Peyer's patch (tissue), 4 donors: ENCODE measurements around the gene HCAR3.

ENCODE experiments used
- POLR2A ChIP-seq, 2 donors: fragments of 450-650 bp; IDR thresholded peaks; one replicate each; pipeline ENCODE4 v1.5.1; 2017; ENCODE audit warnings: antibody characterized with exemption in 2 of 2, mild to moderate bottlenecking in 2 of 2, moderate library complexity in 2 of 2
- TF ChIP-seq, protein P1 (sequence below), 6 experiments: fragments of 450-650 bp in 4 of 6; fragments of 200-600 bp in 2 of 6; sonication (generic) in 1 of 6; IDR thresholded peaks; one replicate each; pipeline ENCODE4 v1.5.1; 2017 to 2019; ENCODE audit warnings: antibody characterized with exemption in 6 of 6, mild to moderate bottlenecking in 3 of 6, moderate library complexity in 1 of 6

GRCh38 chr12:122665349-122665748 lies 51.3 kb downstream of the HCAR3 start:
- TF ChIP-seq POLR2A (IDR thresholded peaks at IDR 0.05) = no peak
- TF ChIP-seq, protein P1, sequence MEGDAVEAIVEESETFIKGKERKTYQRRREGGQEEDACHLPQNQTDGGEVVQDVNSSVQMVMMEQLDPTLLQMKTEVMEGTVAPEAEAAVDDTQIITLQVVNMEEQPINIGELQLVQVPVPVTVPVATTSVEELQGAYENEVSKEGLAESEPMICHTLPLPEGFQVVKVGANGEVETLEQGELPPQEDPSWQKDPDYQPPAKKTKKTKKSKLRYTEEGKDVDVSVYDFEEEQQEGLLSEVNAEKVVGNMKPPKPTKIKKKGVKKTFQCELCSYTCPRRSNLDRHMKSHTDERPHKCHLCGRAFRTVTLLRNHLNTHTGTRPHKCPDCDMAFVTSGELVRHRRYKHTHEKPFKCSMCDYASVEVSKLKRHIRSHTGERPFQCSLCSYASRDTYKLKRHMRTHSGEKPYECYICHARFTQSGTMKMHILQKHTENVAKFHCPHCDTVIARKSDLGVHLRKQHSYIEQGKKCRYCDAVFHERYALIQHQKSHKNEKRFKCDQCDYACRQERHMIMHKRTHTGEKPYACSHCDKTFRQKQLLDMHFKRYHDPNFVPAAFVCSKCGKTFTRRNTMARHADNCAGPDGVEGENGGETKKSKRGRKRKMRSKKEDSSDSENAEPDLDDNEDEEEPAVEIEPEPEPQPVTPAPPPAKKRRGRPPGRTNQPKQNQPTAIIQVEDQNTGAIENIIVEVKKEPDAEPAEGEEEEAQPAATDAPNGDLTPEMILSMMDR (IDR thresholded peaks at IDR 0.05) = no peak
